Epithelial cell of proximal tubule (primary cell): ENCODE measurements around the gene KIF5A. TPM values are rescaled to one million over a fixed set of nuclear protein-coding genes. Genes with fewer than 3 reads are reported as not detected.

Experiments used
- DNase-seq: peaks from one replicate; pipeline ENCODE4 v3.0.0-alpha.2; 2011; ENCODE audit warnings: low read depth
- H3K4me3 ChIP-seq: 2 replicates; pipeline ENCODE4 v1.5.1; 2011; ENCODE audit warnings: low read depth, mild to moderate bottlenecking, low read length
- total RNA-seq: library from RNA; depleted of rRNA; stranded (reverse); fragments of >200 nt; gene quantifications from 2 replicates; pipeline ENCODE4 v1.2.3, GENCODE V29; 2015
- TF ChIP-seq, protein P1 (sequence below): conservative IDR thresholded peaks from 2 replicates; pipeline ENCODE4 v1.5.1; 2012; ENCODE audit warnings: low read depth, mild to moderate bottlenecking, low read length

Gene KIF5A
- total RNA-seq, 1 donor from 2014 or later = 0.46 TPM

GRCh38 chr12:57600395-57600794 lies 50.6 kb downstream of the KIF5A start:
- TF ChIP-seq, protein P1, sequence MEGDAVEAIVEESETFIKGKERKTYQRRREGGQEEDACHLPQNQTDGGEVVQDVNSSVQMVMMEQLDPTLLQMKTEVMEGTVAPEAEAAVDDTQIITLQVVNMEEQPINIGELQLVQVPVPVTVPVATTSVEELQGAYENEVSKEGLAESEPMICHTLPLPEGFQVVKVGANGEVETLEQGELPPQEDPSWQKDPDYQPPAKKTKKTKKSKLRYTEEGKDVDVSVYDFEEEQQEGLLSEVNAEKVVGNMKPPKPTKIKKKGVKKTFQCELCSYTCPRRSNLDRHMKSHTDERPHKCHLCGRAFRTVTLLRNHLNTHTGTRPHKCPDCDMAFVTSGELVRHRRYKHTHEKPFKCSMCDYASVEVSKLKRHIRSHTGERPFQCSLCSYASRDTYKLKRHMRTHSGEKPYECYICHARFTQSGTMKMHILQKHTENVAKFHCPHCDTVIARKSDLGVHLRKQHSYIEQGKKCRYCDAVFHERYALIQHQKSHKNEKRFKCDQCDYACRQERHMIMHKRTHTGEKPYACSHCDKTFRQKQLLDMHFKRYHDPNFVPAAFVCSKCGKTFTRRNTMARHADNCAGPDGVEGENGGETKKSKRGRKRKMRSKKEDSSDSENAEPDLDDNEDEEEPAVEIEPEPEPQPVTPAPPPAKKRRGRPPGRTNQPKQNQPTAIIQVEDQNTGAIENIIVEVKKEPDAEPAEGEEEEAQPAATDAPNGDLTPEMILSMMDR = no peak
- no peak overlapping the region for H3K4me3 ChIP-seq
- DNase-seq = no peak

DNA sequence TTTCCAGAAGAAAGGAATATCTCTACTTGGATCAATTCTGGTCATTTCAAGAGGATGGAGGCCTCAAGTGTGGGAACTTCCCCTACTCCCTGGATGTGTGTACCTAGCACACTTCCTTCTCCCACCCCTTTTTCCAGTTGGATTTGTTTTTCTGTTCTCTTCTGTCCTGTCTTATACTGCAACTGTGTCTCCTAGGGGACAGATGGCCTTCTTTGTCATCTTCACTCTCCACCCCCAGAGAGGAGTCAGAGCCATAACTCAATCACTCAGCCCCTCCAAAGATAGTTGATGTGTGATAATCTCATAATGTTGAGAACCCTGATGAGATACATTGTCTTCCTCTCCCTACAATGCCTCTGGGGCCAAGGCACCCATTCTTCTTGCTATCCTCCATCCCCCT lies 52.7 kb downstream of the KIF5A start:
- no peak overlapping the region for H3K4me3 ChIP-seq
- TF ChIP-seq, protein P1 = no peak
- no peak for DNase-seq

GRCh38 chr12:57603324-57603723 lies 53.5 kb downstream of the KIF5A start:
- TF ChIP-seq, protein P1 = no peak
- DNase-seq = no peak
- no peak overlapping the region for H3K4me3 ChIP-seq

- H3K4me3 ChIP-seq = peak overlapping the region; percentile 83
- no peak for DNase-seq
- TF ChIP-seq, protein P1 = no peak
Observed at GRCh38 chr12:57603815-57604453, 54.1 kb downstream of the KIF5A start.

GRCh38 chr12:57604454-57604991 lies 54.7 kb downstream of the KIF5A start, which contains the start of gene DTX3:
DTX3 (plus strand) TSS chr12:57604824; CDS start chr12:57606518, 1,694 bp downstream.
- peak within 1 kb of the TSS; percentile 83 for H3K4me3 ChIP-seq
- DNase-seq = no peak
- TF ChIP-seq, protein P1 = peak; percentile 8

- H3K4me3 ChIP-seq = peak overlapping the region; percentile 83
- no peak for DNase-seq
- TF ChIP-seq, protein P1 = no peak
Observed at GRCh38 chr12:57604992-57605810, 55.4 kb downstream of the KIF5A start.
